Measurements from ENCODE around the gene THAP7.

DNA sequence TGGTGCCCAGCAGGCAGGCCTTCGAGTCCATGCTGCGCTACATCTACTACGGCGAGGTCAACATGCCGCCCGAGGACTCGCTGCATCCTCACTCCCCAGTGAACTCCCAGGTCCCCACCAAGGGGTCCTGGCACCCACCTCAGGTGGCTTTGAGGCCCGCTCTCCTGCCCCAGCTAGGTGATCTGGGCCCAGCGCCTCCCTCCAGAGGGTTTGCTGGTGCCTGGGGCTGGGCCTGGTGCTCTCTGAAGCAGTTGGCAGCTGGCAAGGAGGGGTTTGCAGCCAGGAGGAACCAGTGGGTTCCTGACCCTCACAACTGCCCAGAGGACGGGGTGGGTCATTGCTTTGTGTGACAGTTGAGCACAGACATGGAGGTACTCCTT, 5.9 kb downstream of the THAP7 start:
- TF ChIP-seq POLR2A (IDR thresholded peaks at IDR 0.05), result no peak
- TF ChIP-seq, protein P1, sequence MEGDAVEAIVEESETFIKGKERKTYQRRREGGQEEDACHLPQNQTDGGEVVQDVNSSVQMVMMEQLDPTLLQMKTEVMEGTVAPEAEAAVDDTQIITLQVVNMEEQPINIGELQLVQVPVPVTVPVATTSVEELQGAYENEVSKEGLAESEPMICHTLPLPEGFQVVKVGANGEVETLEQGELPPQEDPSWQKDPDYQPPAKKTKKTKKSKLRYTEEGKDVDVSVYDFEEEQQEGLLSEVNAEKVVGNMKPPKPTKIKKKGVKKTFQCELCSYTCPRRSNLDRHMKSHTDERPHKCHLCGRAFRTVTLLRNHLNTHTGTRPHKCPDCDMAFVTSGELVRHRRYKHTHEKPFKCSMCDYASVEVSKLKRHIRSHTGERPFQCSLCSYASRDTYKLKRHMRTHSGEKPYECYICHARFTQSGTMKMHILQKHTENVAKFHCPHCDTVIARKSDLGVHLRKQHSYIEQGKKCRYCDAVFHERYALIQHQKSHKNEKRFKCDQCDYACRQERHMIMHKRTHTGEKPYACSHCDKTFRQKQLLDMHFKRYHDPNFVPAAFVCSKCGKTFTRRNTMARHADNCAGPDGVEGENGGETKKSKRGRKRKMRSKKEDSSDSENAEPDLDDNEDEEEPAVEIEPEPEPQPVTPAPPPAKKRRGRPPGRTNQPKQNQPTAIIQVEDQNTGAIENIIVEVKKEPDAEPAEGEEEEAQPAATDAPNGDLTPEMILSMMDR (IDR thresholded peaks at IDR 0.05), result no peak
